ENCODE data around the gene PBX2.
"Not testable (repeated sequence)": the region's sequence is repeated elsewhere in the genome, so short reads cannot be mapped to it uniquely, and the experiment has no call there.

PBX2 gene

DNA sequence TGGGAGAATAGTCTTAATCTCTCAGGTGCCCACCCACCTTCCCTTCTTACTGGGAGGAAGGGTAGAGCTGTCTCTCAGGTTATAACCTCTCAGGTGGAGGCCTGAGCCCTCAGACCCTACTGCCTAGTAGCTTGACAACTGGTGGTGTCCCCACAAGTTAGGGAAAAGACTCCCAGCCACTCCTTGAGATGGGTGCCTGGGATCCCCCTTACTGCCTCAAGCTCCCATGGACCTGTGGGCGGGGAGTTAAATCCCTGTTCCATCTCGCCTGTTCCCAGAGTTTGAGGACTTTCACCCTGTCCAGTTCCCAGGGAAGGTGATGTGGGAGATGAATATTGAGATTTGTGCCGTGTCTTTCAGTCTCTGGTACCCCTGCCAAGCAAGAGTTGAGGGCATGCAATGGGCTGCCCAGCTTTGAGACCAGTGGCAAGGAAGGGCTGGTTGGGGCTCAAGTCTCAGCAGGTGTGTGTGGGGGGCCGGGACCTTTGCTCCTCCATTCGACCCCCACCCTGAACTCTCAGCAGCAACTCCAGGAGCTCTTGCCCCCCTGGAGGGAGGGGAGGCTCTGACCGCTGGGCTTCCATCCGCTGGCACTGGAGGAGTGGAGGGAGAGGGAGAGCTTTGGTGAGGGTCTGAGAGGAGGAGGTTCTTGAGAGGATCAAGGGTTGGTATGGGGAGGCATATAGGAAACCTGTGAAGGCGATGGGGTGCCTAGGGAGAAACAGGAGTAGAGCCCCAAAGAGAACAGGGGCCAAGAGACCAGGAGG is 1.1 kb upstream of the PBX2 start:
- peak overlapping the region; percentile 97 for H3K27ac Mint-ChIP-seq
- H3K36me3 Mint-ChIP-seq (ENCODE audit: low read depth): peaks cover 18% of the 10 kb centered on the region
- peak overlapping the region; percentile 68 for H3K4me3 Mint-ChIP-seq
- no peaks in the 10 kb centered on the region for H3K27me3 Mint-ChIP-seq (ENCODE audit: low read depth, poor library complexity)
- TF ChIP-seq, protein P1, sequence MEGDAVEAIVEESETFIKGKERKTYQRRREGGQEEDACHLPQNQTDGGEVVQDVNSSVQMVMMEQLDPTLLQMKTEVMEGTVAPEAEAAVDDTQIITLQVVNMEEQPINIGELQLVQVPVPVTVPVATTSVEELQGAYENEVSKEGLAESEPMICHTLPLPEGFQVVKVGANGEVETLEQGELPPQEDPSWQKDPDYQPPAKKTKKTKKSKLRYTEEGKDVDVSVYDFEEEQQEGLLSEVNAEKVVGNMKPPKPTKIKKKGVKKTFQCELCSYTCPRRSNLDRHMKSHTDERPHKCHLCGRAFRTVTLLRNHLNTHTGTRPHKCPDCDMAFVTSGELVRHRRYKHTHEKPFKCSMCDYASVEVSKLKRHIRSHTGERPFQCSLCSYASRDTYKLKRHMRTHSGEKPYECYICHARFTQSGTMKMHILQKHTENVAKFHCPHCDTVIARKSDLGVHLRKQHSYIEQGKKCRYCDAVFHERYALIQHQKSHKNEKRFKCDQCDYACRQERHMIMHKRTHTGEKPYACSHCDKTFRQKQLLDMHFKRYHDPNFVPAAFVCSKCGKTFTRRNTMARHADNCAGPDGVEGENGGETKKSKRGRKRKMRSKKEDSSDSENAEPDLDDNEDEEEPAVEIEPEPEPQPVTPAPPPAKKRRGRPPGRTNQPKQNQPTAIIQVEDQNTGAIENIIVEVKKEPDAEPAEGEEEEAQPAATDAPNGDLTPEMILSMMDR (IDR thresholded peaks at IDR 0.05): no peak
- peaks cover 86% of the 10 kb centered on the region for H3K4me1 Mint-ChIP-seq
- H3K9me3 Mint-ChIP-seq: no peaks in the 10 kb centered on the region
- no peak for DNase-seq

DNA sequence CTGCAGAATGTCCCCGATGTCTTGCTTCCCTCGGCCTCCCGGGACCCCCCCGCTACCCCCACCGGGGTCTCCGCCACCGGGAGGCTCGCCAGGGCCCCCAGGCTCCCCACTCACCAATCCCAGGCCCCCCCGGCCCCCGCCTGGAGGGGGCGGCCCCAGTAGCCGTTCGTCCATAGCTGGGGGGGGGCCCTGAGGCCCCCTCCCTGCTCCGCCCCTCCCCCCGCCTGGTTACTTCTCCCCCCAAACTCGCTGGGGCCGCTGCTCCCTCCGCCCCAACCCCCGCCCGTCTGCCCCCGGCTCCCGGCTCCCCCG is 304 bp downstream of the PBX2 start:
- Mint-ChIP-seq H3K27me3 (ENCODE audit: low read depth, poor library complexity) (no peaks in the 10 kb centered on the region), H3K4me3 (peak overlapping the region; percentile 97), H3K4me1 (peaks cover 87% of the 10 kb centered on the region), H3K27ac (no peak overlapping the region), H3K36me3 (ENCODE audit: low read depth) (peaks cover 25% of the 10 kb centered on the region), H3K9me3 (no peaks in the 10 kb centered on the region)
- TF ChIP-seq, protein P1 (IDR thresholded peaks at IDR 0.05): no peak
- no peak for DNase-seq

- Mint-ChIP-seq H3K27ac (peak overlapping the region; percentile 96), H3K27me3 (ENCODE audit: low read depth, poor library complexity) (no peaks in the 10 kb centered on the region), H3K36me3 (ENCODE audit: low read depth) (peaks cover 25% of the 10 kb centered on the region), H3K4me3 (peak overlapping the region; percentile 97), H3K4me1 (peaks cover 83% of the 10 kb centered on the region), H3K9me3 (no peaks in the 10 kb centered on the region)
- TF ChIP-seq, protein P1 (IDR thresholded peaks at IDR 0.05): no peak
- DNase-seq: no peak
Observed at GRCh38 chr6:32189069-32189741, 797 bp downstream of the PBX2 start.

DNA sequence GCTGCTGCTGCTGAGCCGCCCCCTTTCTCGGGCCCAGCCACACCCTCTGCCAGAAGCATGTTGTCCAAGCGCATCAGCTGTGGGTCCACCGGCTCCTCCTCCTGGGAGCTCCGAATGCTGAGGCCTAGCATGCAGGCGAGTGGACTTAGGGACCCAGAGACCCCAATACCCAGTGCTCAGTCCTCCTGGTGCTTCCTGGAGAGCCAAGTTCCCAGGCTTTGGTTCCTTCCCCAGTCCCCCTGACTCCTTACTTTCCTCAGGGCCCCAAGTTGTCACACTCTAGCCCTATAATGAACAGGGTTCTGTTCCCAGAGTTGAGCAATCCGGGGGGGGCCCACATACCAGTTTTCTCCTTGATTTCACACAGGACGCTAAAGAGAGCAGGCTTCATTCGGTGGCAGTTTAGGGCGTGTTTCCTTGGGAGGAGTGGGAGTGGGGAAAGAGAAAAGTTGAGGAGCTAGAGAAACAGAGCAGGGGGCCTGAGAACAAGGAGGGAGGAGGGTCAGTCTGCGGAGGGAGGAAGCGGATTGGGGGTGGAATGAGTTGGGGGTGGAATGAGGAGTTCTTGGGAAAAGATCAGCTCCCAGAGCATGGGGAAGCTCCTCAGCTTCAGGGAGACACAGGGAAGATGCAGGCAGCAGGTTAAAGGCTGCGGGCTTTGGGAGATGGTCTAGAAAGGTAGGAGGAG is 1.5 kb downstream of the PBX2 start:
- TF ChIP-seq, protein P1 (IDR thresholded peaks at IDR 0.05): no peak
- H3K36me3 Mint-ChIP-seq (ENCODE audit: low read depth): peaks cover 25% of the 10 kb centered on the region
- peaks cover 76% of the 10 kb centered on the region for H3K4me1 Mint-ChIP-seq
- no peaks in the 10 kb centered on the region for H3K9me3 Mint-ChIP-seq
- no peaks in the 10 kb centered on the region for H3K27me3 Mint-ChIP-seq (ENCODE audit: low read depth, poor library complexity)
- DNase-seq: no peak
- peak overlapping the region; percentile 97 for H3K4me3 Mint-ChIP-seq
- peak overlapping the region; percentile 96 for H3K27ac Mint-ChIP-seq

DNA sequence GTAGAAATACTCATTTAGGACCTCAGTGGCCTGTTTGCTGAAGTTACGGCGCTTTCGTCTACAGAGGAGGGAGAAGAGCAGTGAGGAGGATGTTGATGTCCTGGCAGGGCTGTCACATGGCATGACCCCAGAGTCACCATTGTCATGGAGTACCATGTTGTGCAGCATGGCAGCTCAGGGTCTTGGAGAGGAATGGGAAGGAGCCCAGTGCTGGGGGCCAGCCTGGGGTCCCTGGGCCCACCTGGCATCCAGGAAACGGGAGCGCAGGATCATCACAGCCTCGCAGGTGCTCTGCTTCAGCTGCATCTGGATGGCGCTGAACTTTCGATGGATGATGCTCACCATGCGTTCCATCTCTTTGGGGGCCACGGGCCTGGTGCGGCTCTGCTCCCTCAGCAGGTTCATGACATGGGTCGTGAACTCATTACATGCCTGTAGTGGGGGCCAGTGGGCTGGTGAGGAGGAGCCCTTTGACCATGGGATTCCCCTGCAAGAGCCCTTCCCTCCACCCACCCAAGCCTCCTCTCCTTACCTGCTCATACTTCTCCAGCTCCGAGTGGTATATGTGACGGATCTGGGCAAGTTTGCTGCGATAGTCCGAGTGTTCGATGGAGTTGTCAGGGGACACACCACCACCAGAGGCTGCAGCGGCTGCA is 2.1 kb downstream of the PBX2 start:
- H3K4me3 Mint-ChIP-seq: peak overlapping the region; percentile 97
- H3K36me3 Mint-ChIP-seq (ENCODE audit: low read depth): peaks cover 25% of the 10 kb centered on the region
- peaks cover 69% of the 10 kb centered on the region for H3K4me1 Mint-ChIP-seq
- DNase-seq; H3K9me3 Mint-ChIP-seq; H3K27me3 Mint-ChIP-seq (ENCODE audit: low read depth, poor library complexity): not testable (repeated sequence)
- peak overlapping the region; percentile 97 for H3K27ac Mint-ChIP-seq

Measured in nephron progenitor cell (in vitro differentiated cells).